GM12878 (cell line): ENCODE results near the gene CYYR1. TPM values are rescaled to one million over a fixed set of nuclear protein-coding genes. Genes with fewer than 3 reads are reported as not detected.

ENCODE experiments used
- ATAC-seq: fragments of 200-7000 bp; cut with Tn5 transposase; 3 replicates; pipeline ENCODE4 v1.9.1; 2020; ENCODE audit warnings: mild to moderate bottlenecking, moderate library complexity
- BruUV-seq: library from RNA; stranded (reverse); fragments of 400-500 nt; replicated peaks from 2 replicates; lab custom pipeline; 2021; lab: Mats Ljungman, UMichigan
- CTCF ChIA-PET: fragments of 300-600 bp; sonication (Branson Sonifier 250); formaldehyde crosslinking; extraction: SDS; loops from one replicate; lab custom pipeline; 2021; ENCODE audit warnings: inconsistent platforms; lab: Yijun Ruan, JAX
- POLR2A ChIA-PET: fragments of 350-600 bp; formaldehyde crosslinking; extraction: SDS; loops from one replicate; lab custom pipeline; 2021; ENCODE audit warnings: inconsistent platforms; lab: Charles Lee
- RAD21 ChIA-PET: fragments of 300-600 bp; sonication (Branson Sonifier 250); formaldehyde crosslinking; loops from one replicate; lab custom pipeline; 2023; ENCODE audit warnings: antibody characterized with exemption; ENCODE audit not compliant: unreplicated experiment; lab: Charles Lee
- SMC1A ChIA-PET: fragments of 300-600 bp; sonication (Branson Sonifier 250); formaldehyde crosslinking; loops from one replicate; lab custom pipeline; 2023; ENCODE audit not compliant: unreplicated experiment, uncharacterized antibody; lab: Charles Lee
- DNase-seq: peaks from one replicate; pipeline ENCODE4 v3.0.0-alpha.2; 2011; ENCODE audit warnings: low read depth, low spot score
- FAIRE-seq: peaks from 3 replicates; lab custom pipeline; 2011; peaks lifted over from hg19 to GRCh38; lab: Jason Lieb, UNC
- H2AFZ ChIP-seq: 2 replicates; pipeline ENCODE4 v1.6.0; 2011; ENCODE audit warnings: low read depth, low read length, control low read depth; ENCODE audit not compliant: control insufficient read depth
- H3K27ac ChIP-seq: 2 replicates; pipeline ENCODE4 v1.5.1; 2011; ENCODE audit warnings: control low read depth; ENCODE audit not compliant: control insufficient read depth, insufficient read depth
- H3K27me3 ChIP-seq, 2 experiments: replicated peaks in 1 of 2; 2 replicates each; pipeline versions ENCODE4 v1.6.0 to v1.6.1; 2011; ENCODE audit warnings: low read length in 1 of 2; ENCODE audit not compliant: control insufficient read depth in 2 of 2, insufficient read depth in 2 of 2
- H3K36me3 ChIP-seq, 2 experiments: 2 replicates each; pipeline ENCODE4 v1.5.1; 2011; ENCODE audit warnings: low read length in 1 of 2; ENCODE audit not compliant: control insufficient read depth in 2 of 2, insufficient read depth in 2 of 2
- H3K4me1 ChIP-seq: 2 replicates; pipeline ENCODE4 v1.6.1; 2011; ENCODE audit warnings: mild to moderate bottlenecking, low read length, moderate library complexity, mixed read lengths; ENCODE audit not compliant: control insufficient read depth, insufficient read depth
- H3K4me2 ChIP-seq: 2 replicates; pipeline ENCODE4 v1.6.0; 2011; ENCODE audit warnings: control low read depth; ENCODE audit not compliant: control insufficient read depth, insufficient read depth
- H3K4me3 ChIP-seq: fragments of 200-600 bp; sonication (generic); 2 replicates; pipeline ENCODE4 v1.5.1; 2016
- H3K79me2 ChIP-seq: 2 replicates; pipeline ENCODE4 v1.6.0; 2011; ENCODE audit warnings: low read length; ENCODE audit not compliant: control insufficient read depth, insufficient read depth
- H3K9ac ChIP-seq: 2 replicates; pipeline ENCODE4 v1.8.0; 2011; ENCODE audit warnings: low read length, control low read depth, mixed read lengths; ENCODE audit not compliant: control insufficient read depth, insufficient read depth
- H3K9me3 ChIP-seq: replicated peaks from 3 replicates; pipeline ENCODE4 v1.5.1; 2011; ENCODE audit warnings: mild to moderate bottlenecking, low read length; ENCODE audit not compliant: control insufficient read depth, insufficient read depth
- H4K20me1 ChIP-seq: 2 replicates; pipeline ENCODE4 v1.6.0; 2011; ENCODE audit not compliant: control insufficient read depth, insufficient read depth
- GATAD2B ChIP-seq: fragments of 450-650 bp; conservative IDR thresholded peaks from 2 replicates; pipeline ENCODE4 v1.6.1; 2017; ENCODE audit warnings: low read depth, mild to moderate bottlenecking, moderate library complexity
- MEF2B ChIP-seq: fragments of 450-650 bp; IDR thresholded peaks from 2 replicates; pipeline ENCODE4 v1.6.1; 2018; ENCODE audit warnings: mild to moderate bottlenecking, moderate library complexity; ENCODE audit not compliant: partially characterized antibody, poor library complexity, severe bottlenecking
- NFXL1 ChIP-seq: fragments of 450-650 bp; IDR thresholded peaks from 2 replicates; pipeline ENCODE4 v1.6.1; 2017; ENCODE audit warnings: antibody characterized with exemption, mild to moderate bottlenecking, borderline replicate concordance
- NR2C2 ChIP-seq: IDR thresholded peaks from 2 replicates; pipeline ENCODE4 v1.6.1; 2011; ENCODE audit warnings: borderline replicate concordance, low read depth; ENCODE audit not compliant: control insufficient read depth, insufficient read length
- SIX5 ChIP-seq: IDR thresholded peaks from 2 replicates; pipeline ENCODE4 v1.6.1; 2011; ENCODE audit warnings: mild to moderate bottlenecking, low read depth, low read length, moderate library complexity; ENCODE audit not compliant: severe bottlenecking
- SPI1 ChIP-seq: IDR thresholded peaks from 2 replicates; pipeline ENCODE4 v1.6.1; 2011; ENCODE audit warnings: low read depth, mild to moderate bottlenecking, low read length, moderate library complexity, borderline replicate concordance; ENCODE audit not compliant: insufficient read depth
- SRF ChIP-seq, 2 experiments: IDR thresholded peaks; 2 replicates each; pipeline ENCODE4 v1.6.1; 2011; ENCODE audit warnings: low read depth in 2 of 2, low read length in 2 of 2, mild to moderate bottlenecking in 1 of 2, moderate library complexity in 1 of 2
- TAF1 ChIP-seq: IDR thresholded peaks from 2 replicates; pipeline ENCODE4 v1.6.1; 2011; ENCODE audit warnings: mild to moderate bottlenecking, low read depth, low read length, borderline replicate concordance
- TCF7 ChIP-seq: IDR thresholded peaks from 2 replicates; pipeline ENCODE4 v1.6.1; 2014; ENCODE audit warnings: antibody characterized with exemption, borderline replicate concordance
- WGBS: methylation state at CpG from one replicate; pipeline ENCODE4 v1.1.6; 2016; ENCODE audit warnings: low lambda C conversion rate; ENCODE audit not compliant: insufficient replicate concordance, insufficient coverage; ENCODE audit errors: missing lambda C conversion rate; 5-methylcytosine and 5-hydroxymethylcytosine counted together
- in situ Hi-C: fragments of 300-500 bp; cut with MboI; formaldehyde crosslinking; loops from 9 replicates; pipeline ENCODE4 v1.14.3; 2018; ENCODE audit warnings: mixed read lengths
- intact Hi-C: fragments of 100-400 bp; cut with micrococcal nuclease; formaldehyde crosslinking; loops from one replicate; pipeline ENCODE4 v1.14.2; 2022; ENCODE audit not compliant: unreplicated experiment
- polyA plus RNA-seq, 11 experiments: library from polyadenylated mRNA; depleted of rRNA in 4 of 11; unstranded in 6 of 11; stranded (reverse) in 5 of 11; fragments of >200 nt; fragmentation: Nextera tagmentation in 4 of 11; fragmentation: Illumina TruSeq in 1 of 11; extraction: Ambion mirVana in 4 of 11; extraction: Trizol in 1 of 11; gene quantifications; 1 replicate in 1 of 11; 2 replicates in 10 of 11; pipeline versions ENCODE4 v1.2.1 to v1.2.3, GENCODE V29; 2011 to 2016; ENCODE audit warnings: inconsistent platforms in 2 of 11, missing spikeins in 2 of 11, low read depth in 1 of 11
- total RNA-seq, 4 experiments: library from RNA; depleted of rRNA in 3 of 4; stranded (reverse); fragments of >200 nt in 3 of 4; fragmentation: Illumina TruSeq in 1 of 4; extraction: Trizol in 1 of 4; gene quantifications; 2 replicates each; pipeline versions ENCODE4 v1.2.1 to v1.2.3, GENCODE V29; 2013 to 2021
- TF ChIP-seq, protein P1 (sequence below): IDR thresholded peaks from 2 replicates; pipeline ENCODE4 v1.6.1; 2012; ENCODE audit warnings: improper control_type of control experiment, low read depth, low read length; ENCODE audit not compliant: insufficient replicate concordance
- TF ChIP-seq, protein P2 (sequence below): IDR thresholded peaks from 2 replicates; pipeline ENCODE4 v1.6.1; 2011; ENCODE audit warnings: low read depth, mild to moderate bottlenecking, low read length, moderate library complexity, borderline replicate concordance; ENCODE audit errors: extremely low read depth
- TF ChIP-seq, protein P3 (sequence below): IDR thresholded peaks from 2 replicates; pipeline ENCODE4 v1.6.1; 2012; ENCODE audit warnings: low read depth, low read length, improper control_type of control experiment
- TF ChIP-seq, protein P4 (sequence below): fragments of 450-650 bp; IDR thresholded peaks from 2 replicates; pipeline ENCODE4 v1.6.1; 2014; ENCODE audit warnings: mild to moderate bottlenecking

The CYYR1 gene
- total and polyA plus RNA-seq, 10 of the 15 experiments (the other 5 are each of a cell fraction or from before 2014, with no cell fraction given), result 0.11 to 0.13 TPM; not detected in 8

DNA sequence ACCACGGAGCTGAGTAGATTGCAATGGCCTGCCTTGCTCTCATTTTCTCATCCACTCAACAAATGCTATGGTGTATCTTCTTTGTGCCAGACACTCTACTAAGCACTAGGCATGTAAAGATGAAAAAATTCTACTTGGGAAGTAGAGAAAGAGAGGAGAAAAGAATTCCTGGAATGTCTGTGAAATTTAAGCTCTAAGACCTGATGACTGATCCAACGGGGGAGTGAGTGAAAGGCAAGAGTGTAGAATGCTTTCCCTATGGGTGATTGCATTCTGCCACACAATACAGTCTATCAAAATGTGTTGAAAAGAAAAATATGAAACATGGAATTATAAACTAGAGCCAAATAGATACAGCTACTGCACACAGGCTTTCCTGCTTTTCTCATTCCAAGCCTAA is 82.3 kb downstream of the CYYR1 start:
- CTCF ChIA-PET, result no interaction called here
- Histone ChIP-seq H3K9me3 (no peaks in the 10 kb centered on the region), H3K79me2 (no peaks in the 10 kb centered on the region), H2AFZ (no peak overlapping the region), H3K4me3 (no peak overlapping the region), H3K4me2 (no peak overlapping the region), H3K27me3 (no peaks in the 10 kb centered on the region), H4K20me1 (no peaks in the 10 kb centered on the region), H3K36me3 (no peaks in the 10 kb centered on the region), H3K9ac (no peak overlapping the region), H3K27ac (no peak overlapping the region), H3K4me1 (no peaks in the 10 kb centered on the region)
- DNase-seq (no peak), ATAC-seq (no peak), FAIRE-seq (no peak)
- SMC1A ChIA-PET, result no interaction called here
- no TSS peak for BruUV-seq
- 0% methylated on average over 2 of the region's 2 CpGs for WGBS
- intact Hi-C loops (no loop called here), in situ Hi-C loops (no loop called here)
- RAD21 ChIA-PET, result no interaction called here
- POLR2A ChIA-PET, result no interaction called here
- TF ChIP-seq SPI1 (no peak), TCF7 (no peak), NFXL1 (no peak), TAF1 (no peak), GATAD2B (no peak), NR2C2 (no peak), MEF2B (no peak), SRF (IDR thresholded peaks at IDR 0.05; ENCODE audit: low read depth in 2 of 2, low read length in 2 of 2) (no peak), SIX5 (no peak)
- TF ChIP-seq, protein P1, sequence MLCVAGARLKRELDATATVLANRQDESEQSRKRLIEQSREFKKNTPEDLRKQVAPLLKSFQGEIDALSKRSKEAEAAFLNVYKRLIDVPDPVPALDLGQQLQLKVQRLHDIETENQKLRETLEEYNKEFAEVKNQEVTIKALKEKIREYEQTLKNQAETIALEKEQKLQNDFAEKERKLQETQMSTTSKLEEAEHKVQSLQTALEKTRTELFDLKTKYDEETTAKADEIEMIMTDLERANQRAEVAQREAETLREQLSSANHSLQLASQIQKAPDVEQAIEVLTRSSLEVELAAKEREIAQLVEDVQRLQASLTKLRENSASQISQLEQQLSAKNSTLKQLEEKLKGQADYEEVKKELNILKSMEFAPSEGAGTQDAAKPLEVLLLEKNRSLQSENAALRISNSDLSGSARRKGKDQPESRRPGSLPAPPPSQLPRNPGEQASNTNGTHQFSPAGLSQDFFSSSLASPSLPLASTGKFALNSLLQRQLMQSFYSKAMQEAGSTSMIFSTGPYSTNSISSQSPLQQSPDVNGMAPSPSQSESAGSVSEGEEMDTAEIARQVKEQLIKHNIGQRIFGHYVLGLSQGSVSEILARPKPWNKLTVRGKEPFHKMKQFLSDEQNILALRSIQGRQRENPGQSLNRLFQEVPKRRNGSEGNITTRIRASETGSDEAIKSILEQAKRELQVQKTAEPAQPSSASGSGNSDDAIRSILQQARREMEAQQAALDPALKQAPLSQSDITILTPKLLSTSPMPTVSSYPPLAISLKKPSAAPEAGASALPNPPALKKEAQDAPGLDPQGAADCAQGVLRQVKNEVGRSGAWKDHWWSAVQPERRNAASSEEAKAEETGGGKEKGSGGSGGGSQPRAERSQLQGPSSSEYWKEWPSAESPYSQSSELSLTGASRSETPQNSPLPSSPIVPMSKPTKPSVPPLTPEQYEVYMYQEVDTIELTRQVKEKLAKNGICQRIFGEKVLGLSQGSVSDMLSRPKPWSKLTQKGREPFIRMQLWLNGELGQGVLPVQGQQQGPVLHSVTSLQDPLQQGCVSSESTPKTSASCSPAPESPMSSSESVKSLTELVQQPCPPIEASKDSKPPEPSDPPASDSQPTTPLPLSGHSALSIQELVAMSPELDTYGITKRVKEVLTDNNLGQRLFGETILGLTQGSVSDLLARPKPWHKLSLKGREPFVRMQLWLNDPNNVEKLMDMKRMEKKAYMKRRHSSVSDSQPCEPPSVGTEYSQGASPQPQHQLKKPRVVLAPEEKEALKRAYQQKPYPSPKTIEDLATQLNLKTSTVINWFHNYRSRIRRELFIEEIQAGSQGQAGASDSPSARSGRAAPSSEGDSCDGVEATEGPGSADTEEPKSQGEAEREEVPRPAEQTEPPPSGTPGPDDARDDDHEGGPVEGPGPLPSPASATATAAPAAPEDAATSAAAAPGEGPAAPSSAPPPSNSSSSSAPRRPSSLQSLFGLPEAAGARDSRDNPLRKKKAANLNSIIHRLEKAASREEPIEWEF, result no peak
- TF ChIP-seq, protein P2, sequence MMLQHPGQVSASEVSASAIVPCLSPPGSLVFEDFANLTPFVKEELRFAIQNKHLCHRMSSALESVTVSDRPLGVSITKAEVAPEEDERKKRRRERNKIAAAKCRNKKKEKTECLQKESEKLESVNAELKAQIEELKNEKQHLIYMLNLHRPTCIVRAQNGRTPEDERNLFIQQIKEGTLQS, result no peak
- TF ChIP-seq, protein P3, sequence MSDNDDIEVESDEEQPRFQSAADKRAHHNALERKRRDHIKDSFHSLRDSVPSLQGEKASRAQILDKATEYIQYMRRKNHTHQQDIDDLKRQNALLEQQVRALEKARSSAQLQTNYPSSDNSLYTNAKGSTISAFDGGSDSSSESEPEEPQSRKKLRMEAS, result no peak
- TF ChIP-seq, protein P4, sequence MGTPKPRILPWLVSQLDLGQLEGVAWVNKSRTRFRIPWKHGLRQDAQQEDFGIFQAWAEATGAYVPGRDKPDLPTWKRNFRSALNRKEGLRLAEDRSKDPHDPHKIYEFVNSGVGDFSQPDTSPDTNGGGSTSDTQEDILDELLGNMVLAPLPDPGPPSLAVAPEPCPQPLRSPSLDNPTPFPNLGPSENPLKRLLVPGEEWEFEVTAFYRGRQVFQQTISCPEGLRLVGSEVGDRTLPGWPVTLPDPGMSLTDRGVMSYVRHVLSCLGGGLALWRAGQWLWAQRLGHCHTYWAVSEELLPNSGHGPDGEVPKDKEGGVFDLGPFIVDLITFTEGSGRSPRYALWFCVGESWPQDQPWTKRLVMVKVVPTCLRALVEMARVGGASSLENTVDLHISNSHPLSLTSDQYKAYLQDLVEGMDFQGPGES, result no peak
